ENCODE measurements around the gene EIF4G3.
"Not testable (repeated sequence)": the region's sequence is repeated elsewhere in the genome, so short reads cannot be mapped to it uniquely, and the experiment has no call there.

Gene EIF4G3

GRCh38 chr1:21084111-21084810 is 92.4 kb downstream of the EIF4G3 start:
- in situ Hi-C loops (cut with MboI; ENCODE audit: low sequenced_read_pairs) = no loop called here

GRCh38 chr1:21082073-21082472 is 94.6 kb downstream of the EIF4G3 start:
- in situ Hi-C loops (cut with MboI; ENCODE audit: low sequenced_read_pairs) = no loop called here

- in situ Hi-C loops (cut with MboI; ENCODE audit: low sequenced_read_pairs) = no loop called here
These were observed 99.6 kb downstream of the EIF4G3 start for GRCh38 chr1:21077085-21077484.

- in situ Hi-C loops (cut with MboI; ENCODE audit: low sequenced_read_pairs) = no loop called here
These were observed 104.0 kb downstream of the EIF4G3 start for GRCh38 chr1:21072721-21073120.

- in situ Hi-C loops (cut with MboI; ENCODE audit: low sequenced_read_pairs) = no loop called here
These were observed 107.1 kb downstream of the EIF4G3 start for GRCh38 chr1:21069549-21069948.

- in situ Hi-C loops (cut with MboI; ENCODE audit: low sequenced_read_pairs) = no loop called here
These were observed 107.8 kb downstream of the EIF4G3 start for GRCh38 chr1:21068937-21069336.

- in situ Hi-C loops (cut with MboI; ENCODE audit: low sequenced_read_pairs) = no loop called here
These were observed 109.0 kb downstream of the EIF4G3 start for GRCh38 chr1:21067551-21068227.

- in situ Hi-C loops (cut with MboI; ENCODE audit: low sequenced_read_pairs) = no loop called here
These were observed 110.2 kb downstream of the EIF4G3 start for GRCh38 chr1:21066356-21067012.

GRCh38 chr1:21065851-21066250 is 110.8 kb downstream of the EIF4G3 start:
- in situ Hi-C loops (cut with MboI; ENCODE audit: low sequenced_read_pairs) = no loop called here

GRCh38 chr1:21064057-21064456 is 112.6 kb downstream of the EIF4G3 start:
- in situ Hi-C loops (cut with MboI; ENCODE audit: low sequenced_read_pairs) = no loop called here

- in situ Hi-C loops (cut with MboI; ENCODE audit: low sequenced_read_pairs) = no loop called here
These were observed 116.2 kb downstream of the EIF4G3 start for GRCh38 chr1:21060523-21060922.

- in situ Hi-C loops (cut with MboI; ENCODE audit: low sequenced_read_pairs) = no loop called here
These were observed 117.7 kb downstream of the EIF4G3 start for GRCh38 chr1:21059021-21059420.

GRCh38 chr1:21058035-21058793 is 118.5 kb downstream of the EIF4G3 start:
- in situ Hi-C loops (cut with MboI; ENCODE audit: low sequenced_read_pairs) = no loop called here

- in situ Hi-C loops (cut with MboI; ENCODE audit: low sequenced_read_pairs) = not testable (repeated sequence)
These were observed 123.3 kb downstream of the EIF4G3 start for GRCh38 chr1:21053189-21053928.

- in situ Hi-C loops (cut with MboI; ENCODE audit: low sequenced_read_pairs) = no loop called here
These were observed 124.7 kb downstream of the EIF4G3 start for GRCh38 chr1:21052034-21052433.

- in situ Hi-C loops (cut with MboI; ENCODE audit: low sequenced_read_pairs) = no loop called here
These were observed 125.4 kb downstream of the EIF4G3 start for GRCh38 chr1:21051177-21051825.

- in situ Hi-C loops (cut with MboI; ENCODE audit: low sequenced_read_pairs) = no loop called here
These were observed 126.7 kb downstream of the EIF4G3 start for GRCh38 chr1:21050031-21050430.

GRCh38 chr1:21048462-21048861 is 128.2 kb downstream of the EIF4G3 start:
- in situ Hi-C loops (cut with MboI; ENCODE audit: low sequenced_read_pairs) = no loop called here

GRCh38 chr1:21046132-21046531 is 130.6 kb downstream of the EIF4G3 start:
- in situ Hi-C loops (cut with MboI; ENCODE audit: low sequenced_read_pairs) = no loop called here

GRCh38 chr1:21045351-21045750 is 131.3 kb downstream of the EIF4G3 start:
- in situ Hi-C loops (cut with MboI; ENCODE audit: low sequenced_read_pairs) = no loop called here

All from HL-60/S4 (cell line).